Lower lobe of right lung (tissue), 2 donors: ENCODE data around the gene DHRS2. TPM values are rescaled to one million over a fixed set of nuclear protein-coding genes. Genes with fewer than 3 reads are reported as not detected.

Experiments
- ATAC-seq, 2 donors: fragments of 200-7000 bp; cut with Tn5 transposase; one replicate each; pipeline ENCODE4 v1.9.1; 2020 to 2022; ENCODE audit warnings: mild to moderate bottlenecking in 2 of 2, moderate library complexity in 2 of 2
- DNase-seq: peaks from one replicate; pipeline ENCODE4 v3.0.0-alpha.2; 2020
- H3K27ac ChIP-seq: fragments of 200-600 bp; one replicate; pipeline ENCODE4 v1.8.0; 2022
- H3K27me3 ChIP-seq: fragments of 200-600 bp; one replicate; pipeline ENCODE4 v1.8.0; 2022; ENCODE audit warnings: low read depth
- H3K36me3 ChIP-seq: fragments of 200-600 bp; one replicate; pipeline ENCODE4 v1.8.0; 2022; ENCODE audit warnings: mild to moderate bottlenecking
- H3K4me1 ChIP-seq: fragments of 200-600 bp; one replicate; pipeline ENCODE4 v1.8.0; 2022
- H3K4me3 ChIP-seq: fragments of 200-600 bp; one replicate; pipeline ENCODE4 v1.8.0; 2022; ENCODE audit warnings: mild to moderate bottlenecking
- H3K9me3 ChIP-seq: fragments of 200-600 bp; one replicate; pipeline ENCODE4 v1.8.0; 2022
- CTCF ChIP-seq: fragments of 200-600 bp; IDR thresholded peaks from one replicate; pipeline ENCODE4 v1.8.0; 2022; ENCODE audit warnings: antibody characterized with exemption, mild to moderate bottlenecking
- intact Hi-C: fragments of 100-400 bp; cut with DNase I; formaldehyde crosslinking; loops from one replicate; pipeline ENCODE4 v1.11.0; 2022
- total RNA-seq: library from RNA; stranded (reverse); fragmentation: NEBNext Ultra II Directional; extraction: Animal tissue kit (Norgen Biotek cat#: 25700); gene quantifications from one replicate; pipeline ENCODE4 v1.2.1, GENCODE V29; 2021
- donor health status: DM: no; HTN: yes; CAD: no; lungs with severe emphysema.

The DHRS2 gene
- total RNA-seq, 1 donor from 2014 or later, result 1.2 TPM

GRCh38 chr14:23603103-23603502, 33.1 kb upstream of the DHRS2 start:
- Histone ChIP-seq H3K4me1 (no peaks in the 10 kb centered on the region), H3K4me3 (no peak overlapping the region), H3K27me3 (no peaks in the 10 kb centered on the region), H3K36me3 (no peaks in the 10 kb centered on the region), H3K27ac (no peak overlapping the region), H3K9me3 (peaks cover 5% of the 10 kb centered on the region)
- no peak for DNase-seq
- no peak for TF ChIP-seq CTCF
- intact Hi-C loops, result no loop called here
- ATAC-seq, result no peak

- Histone ChIP-seq H3K4me1 (no peaks in the 10 kb centered on the region), H3K36me3 (no peaks in the 10 kb centered on the region), H3K9me3 (peaks cover 4% of the 10 kb centered on the region), H3K27me3 (no peaks in the 10 kb centered on the region), H3K4me3 (no peak overlapping the region), H3K27ac (no peak overlapping the region)
- intact Hi-C loops, result no loop called here
- ATAC-seq, result no peak
- TF ChIP-seq CTCF, result no peak
- DNase-seq, result no peak
Observed at GRCh38 chr14:23604148-23604547, 32.0 kb upstream of the DHRS2 start.

DNA sequence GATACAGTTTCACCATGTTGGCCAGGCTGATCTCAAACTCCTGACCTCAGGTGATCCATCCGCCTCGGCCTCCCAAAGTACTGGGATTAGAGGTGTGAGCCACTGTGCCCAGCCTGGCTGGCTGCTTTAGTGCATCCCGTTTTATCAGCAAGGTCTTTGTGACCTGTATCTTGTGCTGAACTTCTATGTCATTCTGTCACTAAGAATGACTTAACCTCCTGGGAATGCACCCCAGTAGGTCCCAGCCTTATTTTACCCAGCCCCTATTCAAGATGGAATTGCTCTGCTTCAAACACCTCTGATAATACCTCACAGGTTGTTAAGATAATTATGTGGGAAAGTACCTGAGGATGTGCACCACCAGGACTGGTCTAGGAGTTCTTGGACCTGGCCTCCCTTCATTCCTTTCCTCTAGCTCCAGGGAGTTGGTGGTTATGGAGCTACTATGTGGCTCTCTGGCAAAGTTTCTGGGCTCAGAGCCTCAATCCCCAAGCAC, 31.4 kb upstream of the DHRS2 start:
- Histone ChIP-seq H3K4me3 (no peak overlapping the region), H3K36me3 (no peaks in the 10 kb centered on the region), H3K27ac (no peak overlapping the region), H3K4me1 (no peaks in the 10 kb centered on the region), H3K27me3 (no peaks in the 10 kb centered on the region), H3K9me3 (no peaks in the 10 kb centered on the region)
- intact Hi-C loops, result no loop called here
- no peak for DNase-seq
- ATAC-seq, result no peak
- TF ChIP-seq CTCF, result no peak

- intact Hi-C loops, result no loop called here
Observed at GRCh38 chr14:23605931-23606585, 30.1 kb upstream of the DHRS2 start.

GRCh38 chr14:23608454-23608853, 27.7 kb upstream of the DHRS2 start:
- H3K27me3 ChIP-seq, result no peaks in the 10 kb centered on the region
- H3K27ac ChIP-seq, result no peak overlapping the region
- TF ChIP-seq CTCF, result no peak
- no peak overlapping the region for H3K4me3 ChIP-seq
- intact Hi-C loops, result no loop called here
- peaks cover 3% of the 10 kb centered on the region for H3K4me1 ChIP-seq
- ATAC-seq (no peak), DNase-seq (no peak)
- H3K9me3 ChIP-seq, result no peaks in the 10 kb centered on the region
- no peaks in the 10 kb centered on the region for H3K36me3 ChIP-seq

More at GRCh38 chr14:23605931-23606585, 30.1 kb upstream of the DHRS2 start:
- ATAC-seq, result no peak
- H3K36me3 ChIP-seq, result no peaks in the 10 kb centered on the region
- no peak for DNase-seq
- H3K4me1 ChIP-seq, result peaks cover 3% of the 10 kb centered on the region
- no peak overlapping the region for H3K4me3 ChIP-seq
- no peak for TF ChIP-seq CTCF
- no peaks in the 10 kb centered on the region for H3K27me3 ChIP-seq
- H3K9me3 ChIP-seq, result no peaks in the 10 kb centered on the region
- H3K27ac ChIP-seq, result no peak overlapping the region
